Measurements from ENCODE around the gene BSPH1. TPM values are rescaled to one million over a fixed set of nuclear protein-coding genes. Genes with fewer than 3 reads are reported as not detected.

Gene BSPH1, protein sequence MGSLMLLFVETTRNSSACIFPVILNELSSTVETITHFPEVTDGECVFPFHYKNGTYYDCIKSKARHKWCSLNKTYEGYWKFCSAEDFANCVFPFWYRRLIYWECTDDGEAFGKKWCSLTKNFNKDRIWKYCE
- total RNA-seq, result not detected in 2 replicates

GRCh38 chr19:47992070-47992469 is at the start of gene BSPH1:
BSPH1 (minus strand) TSS chr19:47992170; CDS start chr19:47992081, 89 bp downstream.

DNA sequence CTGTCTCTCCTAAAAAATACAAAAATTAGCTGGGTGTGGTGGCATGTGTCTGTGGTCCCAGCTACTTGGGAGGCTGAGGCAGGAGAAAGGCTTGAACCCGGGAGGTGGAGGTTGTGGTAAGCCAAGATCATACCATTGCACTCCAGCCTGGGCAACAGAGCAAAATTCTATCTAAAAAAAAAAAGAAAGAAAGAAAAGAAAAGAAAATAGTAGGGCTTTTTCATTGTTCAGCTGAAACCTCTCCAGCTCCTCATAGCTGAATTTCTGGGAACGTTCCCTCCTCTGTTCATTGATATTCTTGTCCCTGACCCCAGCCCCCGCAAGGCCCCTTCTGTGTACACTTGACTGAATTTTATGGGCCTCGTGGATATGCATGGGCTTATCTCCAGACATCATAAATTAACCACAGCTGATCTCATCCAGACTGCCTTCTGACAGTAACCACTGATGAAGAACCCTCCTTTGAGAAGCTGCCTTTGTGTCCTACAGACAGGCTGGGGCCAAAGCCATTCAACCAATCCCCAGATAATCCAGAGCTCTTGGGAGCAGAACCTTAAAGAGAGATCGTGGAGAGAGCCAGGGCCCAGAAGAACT is 2.3 kb upstream of the BSPH1 start, which contains the start of gene ELSPBP1:
Gene ELSPBP1 (plus strand): TSS at position 424 of the 594 bp plus-strand sequence. CDS start 14,036 bp downstream, outside the sequence.

Other genes with a start within 250 kb of the BSPH1 start
- gene NOP53, start 246.6 kb downstream of the BSPH1 start, total RNA-seq, result 48.5 and 98.0 TPM in 2 replicates
- gene SELENOW, start 213.5 kb downstream of the BSPH1 start, total RNA-seq, result 246 and 264 TPM in 2 replicates
- gene TPRX1, start 187.6 kb downstream of the BSPH1 start, total RNA-seq, result not detected in 2 replicates
- gene CRX, start 170.2 kb downstream of the BSPH1 start, total RNA-seq, result not detected in 2 replicates
- gene TPRX2, start 132.9 kb downstream of the BSPH1 start, total RNA-seq, result not detected in 2 replicates
- gene SULT2A1, start 105.9 kb downstream of the BSPH1 start, total RNA-seq, result not detected in 2 replicates
- gene ELSPBP1, start 2.5 kb upstream of the BSPH1 start, total RNA-seq, result not detected in 2 replicates
- gene CABP5, start 51.9 kb upstream of the BSPH1 start, total RNA-seq, result not detected in 2 replicates
- 3.1 and 15.8 TPM in 2 replicates for gene PLA2G4C, start 118.6 kb upstream of the BSPH1 start, total RNA-seq
- 13.5 and 49.5 TPM in 2 replicates for gene LIG1, start 178.2 kb upstream of the BSPH1 start, total RNA-seq
- 1.4 and 1.5 TPM in 2 replicates for gene ZSWIM9, start 178.5 kb upstream of the BSPH1 start, total RNA-seq